A673 (cell line): Measurements from ENCODE around the gene JMJD1C.

Source experiments
- CTCF ChIP-seq: fragments of 300-800, 200-600 bp; sonication (generic); conservative IDR thresholded peaks from 2 replicates; pipeline ENCODE4 v1.5.1; 2017; ENCODE audit warnings: low read depth, mild to moderate bottlenecking, antibody characterized with exemption, low read length, moderate library complexity, mixed read lengths
- EZH2 ChIP-seq: fragments of 200-600 bp; sonication (generic); IDR thresholded peaks from 2 replicates; pipeline ENCODE4 v1.6.1; 2017; ENCODE audit warnings: borderline replicate concordance, low read depth, mild to moderate bottlenecking, mixed read lengths, antibody characterized with exemption, low read length; ENCODE audit not compliant: poor library complexity, severe bottlenecking

GRCh38 chr10:63200431-63200830 is 265.3 kb downstream of the JMJD1C start:
- TF ChIP-seq CTCF = no peak
- no peak for TF ChIP-seq EZH2
